HEK293 (cell line): ENCODE results near the gene SREBF1.
A peak's percentile ranks its signal among the peaks of the same experiment; 100 is the strongest.

ENCODE experiments used
- EGR2 ChIP-seq: fragments of 450-650 bp; formaldehyde crosslinking; IDR thresholded peaks from 2 replicates; pipeline ENCODE4 v1.5.1; 2016; ENCODE audit warnings: low read depth, missing biosample characterization, missing genetic modification characterization
- FEZF1 ChIP-seq: fragments of 450-650 bp; formaldehyde crosslinking; IDR thresholded peaks from 2 replicates; pipeline ENCODE4 v1.5.1; 2016; ENCODE audit warnings: missing biosample characterization, missing genetic modification characterization
- GLI2 ChIP-seq: fragments of 450-650 bp; formaldehyde crosslinking; IDR thresholded peaks from 2 replicates; pipeline ENCODE4; 2017; ENCODE audit warnings: missing biosample characterization, missing genetic modification characterization, low read depth, borderline replicate concordance
- RBAK ChIP-seq: fragments of 450-650 bp; formaldehyde crosslinking; IDR thresholded peaks from 2 replicates; pipeline ENCODE4 v1.5.1; 2016; ENCODE audit warnings: missing biosample characterization, missing genetic modification characterization
- ZBTB8A ChIP-seq: fragments of 450-650 bp; formaldehyde crosslinking; IDR thresholded peaks from 2 replicates; pipeline ENCODE4 v1.5.1; 2016; ENCODE audit warnings: missing biosample characterization, missing genetic modification characterization
- ZNF112 ChIP-seq: fragments of 450-650 bp; formaldehyde crosslinking; IDR thresholded peaks from 2 replicates; pipeline ENCODE4 v1.5.0; 2017; ENCODE audit warnings: missing biosample characterization, missing genetic modification characterization
- ZNF121 ChIP-seq: fragments of 450-650 bp; formaldehyde crosslinking; IDR thresholded peaks from 2 replicates; pipeline ENCODE4 v1.5.1; 2016; ENCODE audit warnings: missing biosample characterization, missing genetic modification characterization
- ZNF157 ChIP-seq: fragments of 450-650 bp; formaldehyde crosslinking; IDR thresholded peaks from 2 replicates; pipeline ENCODE4 v1.5.1; 2016; ENCODE audit warnings: missing biosample characterization, missing genetic modification characterization
- ZNF169 ChIP-seq: fragments of 450-650 bp; formaldehyde crosslinking; IDR thresholded peaks from 2 replicates; pipeline ENCODE4 v1.5.1; 2016; ENCODE audit warnings: missing biosample characterization, missing genetic modification characterization
- ZNF184 ChIP-seq: fragments of 450-650 bp; IDR thresholded peaks from 2 replicates; pipeline ENCODE4 v1.5.1; 2018; ENCODE audit warnings: missing biosample characterization, mild to moderate bottlenecking, missing genetic modification characterization
- ZNF239 ChIP-seq: fragments of 450-650 bp; formaldehyde crosslinking; IDR thresholded peaks from 2 replicates; pipeline ENCODE4 v1.5.1; 2016; ENCODE audit warnings: missing biosample characterization, missing genetic modification characterization
- ZNF292 ChIP-seq: fragments of 450-650 bp; formaldehyde crosslinking; IDR thresholded peaks from 2 replicates; pipeline ENCODE4 v1.5.1; 2016; ENCODE audit warnings: low read depth, missing biosample characterization, missing genetic modification characterization, borderline replicate concordance
- ZNF324 ChIP-seq: fragments of 450-650 bp; formaldehyde crosslinking; IDR thresholded peaks from 2 replicates; pipeline ENCODE4 v1.5.1; 2016; ENCODE audit warnings: missing biosample characterization, missing genetic modification characterization
- ZNF37A ChIP-seq: fragments of 450-650 bp; IDR thresholded peaks from 2 replicates; pipeline ENCODE4 v1.5.1; 2018; ENCODE audit warnings: missing biosample characterization, missing genetic modification characterization
- ZNF501 ChIP-seq: fragments of 450-650 bp; formaldehyde crosslinking; IDR thresholded peaks from 2 replicates; pipeline ENCODE4 v1.5.1; 2016; ENCODE audit warnings: missing biosample characterization, missing genetic modification characterization
- ZNF626 ChIP-seq: fragments of 450-650 bp; sonication (Bioruptor Pico); formaldehyde crosslinking; IDR thresholded peaks from 2 replicates; pipeline ENCODE4 v1.5.1; 2018; ENCODE audit warnings: missing biosample characterization, missing genetic modification characterization, inconsistent platforms
- ZNF677 ChIP-seq: fragments of 450-650 bp; IDR thresholded peaks from 2 replicates; pipeline ENCODE4 v1.5.0; 2018; ENCODE audit warnings: missing biosample characterization, mild to moderate bottlenecking, missing genetic modification characterization, moderate library complexity
- ZNF701 ChIP-seq: fragments of 450-650 bp; formaldehyde crosslinking; IDR thresholded peaks from 2 replicates; pipeline ENCODE4 v1.5.1; 2016; ENCODE audit warnings: missing biosample characterization, missing genetic modification characterization
- ZNF776 ChIP-seq: fragments of 450-650 bp; formaldehyde crosslinking; IDR thresholded peaks from 2 replicates; pipeline ENCODE4 v1.5.0; 2017; ENCODE audit warnings: missing biosample characterization, missing genetic modification characterization, borderline replicate concordance
- ZNF837 ChIP-seq: fragments of 450-650 bp; formaldehyde crosslinking; IDR thresholded peaks from 2 replicates; pipeline ENCODE4 v1.5.1; 2016; ENCODE audit warnings: missing biosample characterization, missing genetic modification characterization
- TF ChIP-seq, protein P1 (sequence below): fragments of 450-650 bp; formaldehyde crosslinking; IDR thresholded peaks from 2 replicates; pipeline ENCODE4 v1.5.1; 2016; ENCODE audit warnings: missing biosample characterization, missing genetic modification characterization
- TF ChIP-seq, protein P2 (sequence below): fragments of 450-650 bp; formaldehyde crosslinking; IDR thresholded peaks from 2 replicates; pipeline ENCODE4 v1.5.1; 2017; ENCODE audit warnings: missing biosample characterization, missing genetic modification characterization
- TF ChIP-seq, protein P3 (sequence below): fragments of 450-650 bp; formaldehyde crosslinking; optimal IDR thresholded peaks from 2 replicates; pipeline ENCODE3; 2016; ENCODE audit warnings: missing biosample characterization, mild to moderate bottlenecking, missing genetic modification characterization
- TF ChIP-seq, protein P4 (sequence below): fragments of 450-650 bp; IDR thresholded peaks from 2 replicates; pipeline ENCODE4 v1.5.1; 2018; ENCODE audit warnings: missing biosample characterization, mild to moderate bottlenecking, missing genetic modification characterization
- TF ChIP-seq, protein P5 (sequence below): fragments of 450-650 bp; formaldehyde crosslinking; IDR thresholded peaks from 2 replicates; pipeline ENCODE4 v1.5.1; 2016; ENCODE audit warnings: missing biosample characterization, missing genetic modification characterization
- TF ChIP-seq, protein P6 (sequence below): fragments of 450-650 bp; formaldehyde crosslinking; IDR thresholded peaks from 2 replicates; pipeline ENCODE4 v1.5.1; 2016; ENCODE audit warnings: missing biosample characterization, missing genetic modification characterization, low read depth
- TF ChIP-seq, protein P7 (sequence below): fragments of 450-650 bp; formaldehyde crosslinking; IDR thresholded peaks from 2 replicates; pipeline ENCODE4 v1.5.1; 2016; ENCODE audit warnings: missing biosample characterization, missing genetic modification characterization

SREBF1 gene

DNA sequence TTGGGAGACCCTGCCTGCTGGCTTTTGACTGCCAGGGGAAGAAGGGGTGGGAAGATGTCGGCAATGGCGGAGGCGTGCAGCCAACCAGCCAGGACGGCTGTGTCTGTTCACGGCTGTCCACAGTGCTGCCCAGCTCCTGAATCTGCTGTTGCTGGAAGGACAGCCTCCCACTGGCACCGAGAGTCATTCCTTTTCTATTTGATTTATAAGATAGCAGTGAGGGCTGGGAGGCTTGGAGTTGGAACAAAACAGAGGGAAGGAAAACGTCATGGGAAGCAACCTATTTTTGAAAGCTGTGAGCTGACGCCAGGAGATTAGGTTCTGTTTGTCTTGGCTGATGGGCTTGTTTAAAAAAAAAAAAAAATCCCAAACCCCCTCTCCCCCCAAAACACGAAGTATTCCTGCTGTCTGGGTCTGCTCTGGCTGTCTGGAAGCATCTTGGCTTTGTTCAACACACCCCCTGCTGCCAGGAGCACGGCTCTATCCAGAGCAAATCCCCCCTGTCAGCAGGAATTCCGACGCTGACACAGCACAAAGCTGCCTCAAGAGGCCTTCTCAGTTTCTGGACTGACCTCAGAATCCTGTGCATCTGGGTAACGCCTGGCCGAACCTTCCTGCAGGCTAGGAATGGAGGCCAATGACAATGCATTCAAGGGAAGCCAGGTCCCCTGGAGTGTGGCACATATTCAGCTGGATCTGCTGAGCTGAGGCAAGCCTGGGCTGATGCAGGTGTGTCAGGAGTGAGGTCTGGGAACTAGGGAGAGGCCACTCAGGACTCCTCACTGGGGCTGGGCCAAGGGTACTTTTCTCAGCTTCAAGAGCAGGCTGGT lies 41.0 kb upstream of the SREBF1 start (continued):
- TF ChIP-seq, protein P1, sequence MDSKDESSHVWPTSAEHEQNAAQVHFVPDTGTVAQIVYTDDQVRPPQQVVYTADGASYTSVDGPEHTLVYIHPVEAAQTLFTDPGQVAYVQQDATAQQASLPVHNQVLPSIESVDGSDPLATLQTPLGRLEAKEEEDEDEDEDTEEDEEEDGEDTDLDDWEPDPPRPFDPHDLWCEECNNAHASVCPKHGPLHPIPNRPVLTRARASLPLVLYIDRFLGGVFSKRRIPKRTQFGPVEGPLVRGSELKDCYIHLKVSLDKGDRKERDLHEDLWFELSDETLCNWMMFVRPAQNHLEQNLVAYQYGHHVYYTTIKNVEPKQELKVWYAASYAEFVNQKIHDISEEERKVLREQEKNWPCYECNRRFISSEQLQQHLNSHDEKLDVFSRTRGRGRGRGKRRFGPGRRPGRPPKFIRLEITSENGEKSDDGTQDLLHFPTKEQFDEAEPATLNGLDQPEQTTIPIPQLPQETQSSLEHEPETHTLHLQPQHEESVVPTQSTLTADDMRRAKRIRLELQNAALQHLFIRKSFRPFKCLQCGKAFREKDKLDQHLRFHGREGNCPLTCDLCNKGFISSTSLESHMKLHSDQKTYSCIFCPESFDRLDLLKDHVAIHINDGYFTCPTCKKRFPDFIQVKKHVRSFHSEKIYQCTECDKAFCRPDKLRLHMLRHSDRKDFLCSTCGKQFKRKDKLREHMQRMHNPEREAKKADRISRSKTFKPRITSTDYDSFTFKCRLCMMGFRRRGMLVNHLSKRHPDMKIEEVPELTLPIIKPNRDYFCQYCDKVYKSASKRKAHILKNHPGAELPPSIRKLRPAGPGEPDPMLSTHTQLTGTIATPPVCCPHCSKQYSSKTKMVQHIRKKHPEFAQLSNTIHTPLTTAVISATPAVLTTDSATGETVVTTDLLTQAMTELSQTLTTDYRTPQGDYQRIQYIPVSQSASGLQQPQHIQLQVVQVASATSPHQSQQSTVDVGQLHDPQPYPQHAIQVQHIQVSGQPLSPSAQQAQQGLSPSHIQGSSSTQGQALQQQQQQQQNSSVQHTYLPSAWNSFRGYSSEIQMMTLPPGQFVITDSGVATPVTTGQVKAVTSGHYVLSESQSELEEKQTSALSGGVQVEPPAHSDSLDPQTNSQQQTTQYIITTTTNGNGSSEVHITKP (tag by site-specific recombination) = peak; percentile 82
- no peak for TF ChIP-seq ZNF169 (tag by site-specific recombination)
- TF ChIP-seq ZNF677 (tag by site-specific recombination) = no peak
- no peak for TF ChIP-seq ZNF501 (tag by site-specific recombination)
- no peak for TF ChIP-seq ZNF239 (tag by site-specific recombination)
- TF ChIP-seq, protein P2, sequence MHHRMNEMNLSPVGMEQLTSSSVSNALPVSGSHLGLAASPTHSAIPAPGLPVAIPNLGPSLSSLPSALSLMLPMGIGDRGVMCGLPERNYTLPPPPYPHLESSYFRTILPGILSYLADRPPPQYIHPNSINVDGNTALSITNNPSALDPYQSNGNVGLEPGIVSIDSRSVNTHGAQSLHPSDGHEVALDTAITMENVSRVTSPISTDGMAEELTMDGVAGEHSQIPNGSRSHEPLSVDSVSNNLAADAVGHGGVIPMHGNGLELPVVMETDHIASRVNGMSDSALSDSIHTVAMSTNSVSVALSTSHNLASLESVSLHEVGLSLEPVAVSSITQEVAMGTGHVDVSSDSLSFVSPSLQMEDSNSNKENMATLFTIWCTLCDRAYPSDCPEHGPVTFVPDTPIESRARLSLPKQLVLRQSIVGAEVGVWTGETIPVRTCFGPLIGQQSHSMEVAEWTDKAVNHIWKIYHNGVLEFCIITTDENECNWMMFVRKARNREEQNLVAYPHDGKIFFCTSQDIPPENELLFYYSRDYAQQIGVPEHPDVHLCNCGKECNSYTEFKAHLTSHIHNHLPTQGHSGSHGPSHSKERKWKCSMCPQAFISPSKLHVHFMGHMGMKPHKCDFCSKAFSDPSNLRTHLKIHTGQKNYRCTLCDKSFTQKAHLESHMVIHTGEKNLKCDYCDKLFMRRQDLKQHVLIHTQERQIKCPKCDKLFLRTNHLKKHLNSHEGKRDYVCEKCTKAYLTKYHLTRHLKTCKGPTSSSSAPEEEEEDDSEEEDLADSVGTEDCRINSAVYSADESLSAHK (tag by site-specific recombination) = no peak
- no peak for TF ChIP-seq ZNF292 (tag by site-specific recombination)
- TF ChIP-seq ZNF626 (tag by site-specific recombination) = no peak
- no peak for TF ChIP-seq EGR2 (tag by site-specific recombination)
- no peak for TF ChIP-seq ZNF37A (tag by site-specific recombination)
- TF ChIP-seq FEZF1 (tag by site-specific recombination) = peak; percentile 39
- no peak for TF ChIP-seq ZNF324
- TF ChIP-seq, protein P3, sequence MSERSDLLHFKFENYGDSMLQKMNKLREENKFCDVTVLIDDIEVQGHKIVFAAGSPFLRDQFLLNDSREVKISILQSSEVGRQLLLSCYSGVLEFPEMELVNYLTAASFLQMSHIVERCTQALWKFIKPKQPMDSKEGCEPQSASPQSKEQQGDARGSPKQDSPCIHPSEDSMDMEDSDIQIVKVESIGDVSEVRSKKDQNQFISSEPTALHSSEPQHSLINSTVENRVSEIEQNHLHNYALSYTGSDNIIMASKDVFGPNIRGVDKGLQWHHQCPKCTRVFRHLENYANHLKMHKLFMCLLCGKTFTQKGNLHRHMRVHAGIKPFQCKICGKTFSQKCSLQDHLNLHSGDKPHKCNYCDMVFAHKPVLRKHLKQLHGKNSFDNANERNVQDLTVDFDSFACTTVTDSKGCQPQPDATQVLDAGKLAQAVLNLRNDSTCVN (tag by site-specific recombination) = no peak
- TF ChIP-seq ZBTB8A (tag by site-specific recombination) = peak; percentile 64; the same call in 1 of the 2 replicates
- no peak for TF ChIP-seq ZNF776 (tag by site-specific recombination)
- TF ChIP-seq, protein P4, sequence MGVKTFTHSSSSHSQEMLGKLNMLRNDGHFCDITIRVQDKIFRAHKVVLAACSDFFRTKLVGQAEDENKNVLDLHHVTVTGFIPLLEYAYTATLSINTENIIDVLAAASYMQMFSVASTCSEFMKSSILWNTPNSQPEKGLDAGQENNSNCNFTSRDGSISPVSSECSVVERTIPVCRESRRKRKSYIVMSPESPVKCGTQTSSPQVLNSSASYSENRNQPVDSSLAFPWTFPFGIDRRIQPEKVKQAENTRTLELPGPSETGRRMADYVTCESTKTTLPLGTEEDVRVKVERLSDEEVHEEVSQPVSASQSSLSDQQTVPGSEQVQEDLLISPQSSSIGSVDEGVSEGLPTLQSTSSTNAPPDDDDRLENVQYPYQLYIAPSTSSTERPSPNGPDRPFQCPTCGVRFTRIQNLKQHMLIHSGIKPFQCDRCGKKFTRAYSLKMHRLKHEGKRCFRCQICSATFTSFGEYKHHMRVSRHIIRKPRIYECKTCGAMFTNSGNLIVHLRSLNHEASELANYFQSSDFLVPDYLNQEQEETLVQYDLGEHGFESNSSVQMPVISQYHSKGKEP = no peak
- TF ChIP-seq, protein P5, sequence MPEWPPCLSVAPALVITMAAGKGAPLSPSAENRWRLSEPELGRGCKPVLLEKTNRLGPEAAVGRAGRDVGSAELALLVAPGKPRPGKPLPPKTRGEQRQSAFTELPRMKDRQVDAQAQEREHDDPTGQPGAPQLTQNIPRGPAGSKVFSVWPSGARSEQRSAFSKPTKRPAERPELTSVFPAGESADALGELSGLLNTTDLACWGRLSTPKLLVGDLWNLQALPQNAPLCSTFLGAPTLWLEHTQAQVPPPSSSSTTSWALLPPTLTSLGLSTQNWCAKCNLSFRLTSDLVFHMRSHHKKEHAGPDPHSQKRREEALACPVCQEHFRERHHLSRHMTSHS = no peak
- no peak for TF ChIP-seq RBAK
- TF ChIP-seq, protein P6, sequence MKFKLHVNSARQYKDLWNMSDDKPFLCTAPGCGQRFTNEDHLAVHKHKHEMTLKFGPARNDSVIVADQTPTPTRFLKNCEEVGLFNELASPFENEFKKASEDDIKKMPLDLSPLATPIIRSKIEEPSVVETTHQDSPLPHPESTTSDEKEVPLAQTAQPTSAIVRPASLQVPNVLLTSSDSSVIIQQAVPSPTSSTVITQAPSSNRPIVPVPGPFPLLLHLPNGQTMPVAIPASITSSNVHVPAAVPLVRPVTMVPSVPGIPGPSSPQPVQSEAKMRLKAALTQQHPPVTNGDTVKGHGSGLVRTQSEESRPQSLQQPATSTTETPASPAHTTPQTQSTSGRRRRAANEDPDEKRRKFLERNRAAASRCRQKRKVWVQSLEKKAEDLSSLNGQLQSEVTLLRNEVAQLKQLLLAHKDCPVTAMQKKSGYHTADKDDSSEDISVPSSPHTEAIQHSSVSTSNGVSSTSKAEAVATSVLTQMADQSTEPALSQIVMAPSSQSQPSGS (tag by site-specific recombination) = no peak
- TF ChIP-seq, protein P7, sequence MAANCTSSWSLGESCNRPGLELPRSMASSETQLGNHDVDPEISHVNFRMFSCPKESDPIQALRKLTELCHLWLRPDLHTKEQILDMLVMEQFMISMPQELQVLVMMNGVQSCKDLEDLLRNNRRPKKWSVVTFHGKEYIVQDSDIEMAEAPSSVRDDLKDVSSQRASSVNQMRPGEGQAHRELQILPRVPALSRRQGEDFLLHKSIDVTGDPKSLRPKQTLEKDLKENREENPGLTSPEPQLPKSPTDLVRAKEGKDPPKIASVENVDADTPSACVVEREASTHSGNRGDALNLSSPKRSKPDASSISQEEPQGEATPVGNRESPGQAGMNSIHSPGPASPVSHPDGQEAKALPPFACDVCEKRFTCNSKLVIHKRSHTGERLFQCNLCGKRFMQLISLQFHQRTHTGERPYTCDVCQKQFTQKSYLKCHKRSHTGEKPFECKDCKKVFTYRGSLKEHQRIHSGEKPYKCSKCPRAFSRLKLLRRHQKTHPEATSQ = no peak
- no peak for TF ChIP-seq ZNF157 (tag by site-specific recombination)
- TF ChIP-seq ZNF184 (tag by site-specific recombination) = no peak
- no peak for TF ChIP-seq ZNF837 (tag by site-specific recombination)
- no peak for TF ChIP-seq ZNF701 (tag by site-specific recombination)
- no peak for TF ChIP-seq GLI2 (tag by site-specific recombination)
- no peak for TF ChIP-seq ZNF121 (tag by site-specific recombination)
- TF ChIP-seq ZNF112 (tag by site-specific recombination) = no peak
